Parathyroid adenoma (tissue), 2 donors: Measurements from ENCODE around the gene HFE.
"Not testable (repeated sequence)": the region's sequence is repeated elsewhere in the genome, so short reads cannot be mapped to it uniquely, and the experiment has no call there.

Source experiments
- H2AFZ ChIP-seq: fragments of 300-600 bp; sonication (generic); one replicate; pipeline ENCODE4 v1.7.0; 2017; ENCODE audit warnings: antibody characterized with exemption, mild to moderate bottlenecking
- H3K27ac ChIP-seq: fragments of 300-600 bp; sonication (generic); one replicate; pipeline ENCODE4 v1.7.0; 2017
- H3K27me3 ChIP-seq: fragments of 300-600 bp; sonication (generic); one replicate; pipeline ENCODE4 v1.7.0; 2017; ENCODE audit warnings: low read length; ENCODE audit not compliant: control insufficient read depth, insufficient read depth
- H3K36me3 ChIP-seq: fragments of 300-600 bp; sonication (generic); one replicate; pipeline ENCODE4 v1.7.0; 2017; ENCODE audit warnings: low read length; ENCODE audit not compliant: control insufficient read depth, insufficient read depth
- H3K4me1 ChIP-seq: fragments of 300-600 bp; sonication (generic); one replicate; pipeline ENCODE4 v1.7.0; 2017; ENCODE audit warnings: control low read depth
- H3K4me2 ChIP-seq: fragments of 300-600 bp; sonication (generic); one replicate; pipeline ENCODE4 v1.7.0; 2017; ENCODE audit warnings: low read length
- H3K4me3 ChIP-seq: fragments of 300-600 bp; sonication (generic); one replicate; pipeline ENCODE4 v1.7.0; 2017; ENCODE audit warnings: low read depth, low read length
- H3K79me2 ChIP-seq: fragments of 300-600 bp; sonication (generic); one replicate; pipeline ENCODE4 v1.7.0; 2017; ENCODE audit warnings: control low read depth
- H3K9ac ChIP-seq: fragments of 300-600 bp; sonication (generic); one replicate; pipeline ENCODE4 v1.7.0; 2017; ENCODE audit warnings: mild to moderate bottlenecking
- H3K9me3 ChIP-seq: fragments of 300-600 bp; sonication (generic); one replicate; pipeline ENCODE4 v1.7.0; 2017; ENCODE audit warnings: low read length; ENCODE audit not compliant: control insufficient read depth
- CTCF ChIP-seq: fragments of 300-600 bp; sonication (generic); IDR thresholded peaks from one replicate; pipeline ENCODE4 v1.7.0; 2017; ENCODE audit warnings: antibody characterized with exemption, mild to moderate bottlenecking
- donor health status: primary hyperparathyroidism.

Gene HFE

GRCh38 chr6:26067367-26067766 is 19.9 kb upstream of the HFE start:
- no peak overlapping the region for H3K27ac ChIP-seq
- no peak overlapping the region for H3K4me2 ChIP-seq
- no peaks in the 10 kb centered on the region for H3K36me3 ChIP-seq
- H3K4me3 ChIP-seq = no peak overlapping the region
- TF ChIP-seq CTCF = no peak
- H3K27me3 ChIP-seq = no peaks in the 10 kb centered on the region
- H2AFZ ChIP-seq = no peak overlapping the region
- H3K9me3 ChIP-seq = no peaks in the 10 kb centered on the region
- H3K4me1 ChIP-seq = no peaks in the 10 kb centered on the region
- no peaks in the 10 kb centered on the region for H3K79me2 ChIP-seq
- H3K9ac ChIP-seq = no peak overlapping the region

GRCh38 chr6:26068036-26068435 is 19.2 kb upstream of the HFE start:
- Histone ChIP-seq H3K79me2 (no peaks in the 10 kb centered on the region), H3K9me3 (no peaks in the 10 kb centered on the region), H3K4me2 (no peak overlapping the region), H3K9ac (no peak overlapping the region), H3K27me3 (no peaks in the 10 kb centered on the region), H3K4me1 (no peaks in the 10 kb centered on the region), H3K27ac (no peak overlapping the region), H3K4me3 (no peak overlapping the region), H2AFZ (no peak overlapping the region), H3K36me3 (no peaks in the 10 kb centered on the region)
- no peak for TF ChIP-seq CTCF

- Histone ChIP-seq H3K27me3 (no peaks in the 10 kb centered on the region), H3K9me3 (no peaks in the 10 kb centered on the region), H3K27ac (no peak overlapping the region), H3K4me3 (no peak overlapping the region), H2AFZ (no peak overlapping the region), H3K9ac (no peak overlapping the region), H3K4me1 (no peaks in the 10 kb centered on the region), H3K4me2 (no peak overlapping the region), H3K79me2 (no peaks in the 10 kb centered on the region), H3K36me3 (no peaks in the 10 kb centered on the region)
- no peak for TF ChIP-seq CTCF
Observed at GRCh38 chr6:26071135-26071534, 16.1 kb upstream of the HFE start.

GRCh38 chr6:26075063-26075717 is 12.0 kb upstream of the HFE start:
- TF ChIP-seq CTCF = no peak
- no peaks in the 10 kb centered on the region for H3K36me3 ChIP-seq
- no peaks in the 10 kb centered on the region for H3K79me2 ChIP-seq
- H3K27ac ChIP-seq = no peak overlapping the region
- no peak overlapping the region for H3K4me2 ChIP-seq
- no peaks in the 10 kb centered on the region for H3K27me3 ChIP-seq
- no peak overlapping the region for H3K9ac ChIP-seq
- H3K9me3 ChIP-seq = no peaks in the 10 kb centered on the region
- no peak overlapping the region for H2AFZ ChIP-seq
- no peak overlapping the region for H3K4me3 ChIP-seq
- H3K4me1 ChIP-seq = no peaks in the 10 kb centered on the region

- not testable (repeated sequence) for H3K4me1 ChIP-seq, H3K9ac ChIP-seq, H3K4me2 ChIP-seq
Observed at GRCh38 chr6:26078066-26078465, 9.2 kb upstream of the HFE start.

GRCh38 chr6:26081096-26081495 is 6.1 kb upstream of the HFE start:
- H3K9me3 ChIP-seq, H2AFZ ChIP-seq, H3K27me3 ChIP-seq, H3K4me3 ChIP-seq, H3K9ac ChIP-seq, H3K36me3 ChIP-seq, H3K4me1 ChIP-seq, H3K27ac ChIP-seq, H3K79me2 ChIP-seq, H3K4me2 ChIP-seq: not testable (repeated sequence)

More at GRCh38 chr6:26078066-26078465, 9.2 kb upstream of the HFE start:
- H3K27ac ChIP-seq, H3K27me3 ChIP-seq, H3K9me3 ChIP-seq, H3K79me2 ChIP-seq, H3K36me3 ChIP-seq, H3K4me3 ChIP-seq, H2AFZ ChIP-seq: not testable (repeated sequence)
